H1 (cell line): ENCODE data around the gene TSSK6. TPM values are rescaled to one million over a fixed set of nuclear protein-coding genes. Genes with fewer than 3 reads are reported as not detected.

Source experiments
- CTCF ChIA-PET: fragments of 300-600 bp; sonication (Branson Sonifier 250); formaldehyde crosslinking; loops from one replicate; lab custom pipeline; 2021; ENCODE audit not compliant: partially characterized antibody; lab: Charles Lee
- POLR2A ChIA-PET: fragments of 300-600 bp; sonication (Branson Sonifier 250); formaldehyde crosslinking; loops from one replicate; lab custom pipeline; 2021; ENCODE audit warnings: inconsistent platforms; ENCODE audit not compliant: partially characterized antibody; lab: Charles Lee
- DNase-seq, 2 experiments: peaks; one replicate each; pipeline versions ENCODE4 v3.0.0 to v3.0.0-alpha.2; 2010 to 2022; ENCODE audit warnings: low spot score in 2 of 2, low read depth in 1 of 2, mixed read lengths in 1 of 2
- FAIRE-seq: peaks from 2 replicates; lab custom pipeline; 2011; peaks lifted over from hg19 to GRCh38; lab: Jason Lieb, UNC
- H2AFZ ChIP-seq: 2 replicates; pipeline ENCODE4 v1.8.1; 2012; ENCODE audit warnings: low read length, inconsistent platforms
- H2AK5ac ChIP-seq: 2 replicates; pipeline ENCODE4 v1.6.1; 2013; ENCODE audit warnings: low read depth, low read length
- H2BK120ac ChIP-seq: replicated peaks from 2 replicates; pipeline ENCODE3; 2013; ENCODE audit warnings: low read depth, low read length, inconsistent platforms
- H2BK12ac ChIP-seq: 2 replicates; pipeline ENCODE4 v1.6.1; 2013; ENCODE audit warnings: low read depth, low read length
- H2BK15ac ChIP-seq: 2 replicates; pipeline ENCODE4 v1.6.1; 2013; ENCODE audit warnings: low read length
- H2BK20ac ChIP-seq: 2 replicates; pipeline ENCODE4 v1.6.1; 2013; ENCODE audit warnings: low read length
- H2BK5ac ChIP-seq: 2 replicates; pipeline ENCODE4 v1.6.1; 2013; ENCODE audit warnings: low read depth, low read length
- H3K14ac ChIP-seq: 2 replicates; pipeline ENCODE4 v1.6.1; 2013; ENCODE audit warnings: inconsistent platforms; ENCODE audit not compliant: insufficient read length
- H3K18ac ChIP-seq: 2 replicates; pipeline ENCODE4 v1.6.1; 2013; ENCODE audit warnings: low read length; ENCODE audit errors: extremely low read depth
- H3K23ac ChIP-seq: 2 replicates; pipeline ENCODE4 v1.6.1; 2013; ENCODE audit warnings: inconsistent platforms; ENCODE audit not compliant: insufficient read length
- H3K23me2 ChIP-seq: 2 replicates; pipeline ENCODE4 v1.6.1; 2013; ENCODE audit warnings: low read depth, low read length
- H3K27ac ChIP-seq: 2 replicates; pipeline ENCODE4 v1.6.1; 2011; ENCODE audit warnings: low read depth, low read length, inconsistent platforms
- H3K27me3 ChIP-seq, 4 experiments: replicated peaks in 1 of 4; 1 replicate in 1 of 4; 2 replicates in 3 of 4; pipeline versions ENCODE4 v1.6.1 to v1.8.1; 2011 to 2013; ENCODE audit warnings: low read length in 3 of 4, mild to moderate bottlenecking in 3 of 4, inconsistent platforms in 2 of 4, mixed read lengths in 2 of 4, moderate library complexity in 1 of 4; ENCODE audit not compliant: control insufficient read depth in 3 of 4, insufficient read depth in 3 of 4; ENCODE audit errors: extremely low read depth in 1 of 4
- H3K36me3 ChIP-seq, 4 experiments: 2 replicates each; pipeline versions ENCODE4 v1.6.1 to v1.8.1; 2011 to 2013; ENCODE audit warnings: mild to moderate bottlenecking in 4 of 4, low read length in 3 of 4, moderate library complexity in 2 of 4, control low read depth in 1 of 4, inconsistent platforms in 1 of 4; ENCODE audit not compliant: insufficient read depth in 4 of 4, control insufficient read depth in 2 of 4
- H3K4ac ChIP-seq: replicated peaks from 2 replicates; pipeline ENCODE3; 2013; ENCODE audit warnings: low read length, low read depth, mixed read lengths, inconsistent platforms; ENCODE audit not compliant: insufficient read length
- H3K4me1 ChIP-seq, 4 experiments: replicated peaks in 1 of 4; 1 replicate in 1 of 4; 2 replicates in 3 of 4; pipeline versions ENCODE4 v1.6.1 to v1.8.1; 2011 to 2013; ENCODE audit warnings: low read length in 3 of 4, inconsistent platforms in 2 of 4, mixed read lengths in 1 of 4; ENCODE audit not compliant: insufficient read depth in 4 of 4, control insufficient read depth in 3 of 4
- H3K4me2 ChIP-seq, 2 experiments: 2 replicates each; pipeline versions ENCODE4 v1.6.1 to v1.8.1; 2011 to 2013; ENCODE audit warnings: low read depth in 2 of 2, low read length in 2 of 2, control low read depth in 1 of 2, inconsistent platforms in 1 of 2, mild to moderate bottlenecking in 1 of 2; ENCODE audit not compliant: insufficient read depth in 1 of 2
- H3K4me3 ChIP-seq, 4 experiments: fragments of 200-600, 300-600 bp in 1 of 4; sonication (generic), shearing (Covaris generic), sonication (Bioruptor Twin) in 1 of 4; 2 replicates each; pipeline versions ENCODE4 v1.5.1 to v1.8.1; 2011 to 2016; ENCODE audit warnings: low read length in 4 of 4, low read depth in 3 of 4, control low read depth in 2 of 4, inconsistent platforms in 2 of 4, mild to moderate bottlenecking in 2 of 4, mixed read lengths in 1 of 4, moderate library complexity in 1 of 4; ENCODE audit not compliant: insufficient read depth in 2 of 4; ENCODE audit errors: extremely low read depth in 1 of 4
- H3K56ac ChIP-seq: replicated peaks from 2 replicates; pipeline ENCODE3; 2013; ENCODE audit warnings: low read depth, mild to moderate bottlenecking, mixed read lengths, low read length, inconsistent platforms; ENCODE audit not compliant: insufficient read length
- H3K79me1 ChIP-seq: 2 replicates; pipeline ENCODE4 v1.6.1; 2013; ENCODE audit warnings: low read depth, low read length, control low read depth
- H3K79me2 ChIP-seq, 2 experiments: 2 replicates each; pipeline versions ENCODE4 v1.6.1 to v1.8.1; 2012 to 2013; ENCODE audit warnings: low read length in 2 of 2, mild to moderate bottlenecking in 2 of 2, inconsistent platforms in 1 of 2; ENCODE audit not compliant: insufficient read depth in 2 of 2, control insufficient read depth in 1 of 2
- H3K9ac ChIP-seq, 4 experiments: replicated peaks in 1 of 4; 1 replicate in 1 of 4; 2 replicates in 3 of 4; pipeline versions ENCODE4 v1.6.1 to v1.8.1; 2011 to 2013; ENCODE audit warnings: low read depth in 3 of 4, low read length in 3 of 4, control low read depth in 2 of 4, mild to moderate bottlenecking in 2 of 4, moderate library complexity in 2 of 4, inconsistent platforms in 1 of 4; ENCODE audit errors: extremely low read depth in 1 of 4
- H3K9me3 ChIP-seq, 2 experiments: 2 replicates each; pipeline versions ENCODE4 v1.6.1 to v1.8.1; 2012 to 2013; ENCODE audit warnings: mild to moderate bottlenecking in 2 of 2, moderate library complexity in 2 of 2, control low read depth in 1 of 2, inconsistent platforms in 1 of 2, low read depth in 1 of 2, low read length in 1 of 2, mixed read lengths in 1 of 2; ENCODE audit not compliant: insufficient read depth in 2 of 2
- H4K20me1 ChIP-seq, 2 experiments: replicated peaks in 1 of 2; 2 replicates each; pipeline versions ENCODE3 to v1.8.1; 2011 to 2013; ENCODE audit warnings: inconsistent platforms in 2 of 2, low read length in 2 of 2, mild to moderate bottlenecking in 1 of 2; ENCODE audit not compliant: insufficient read depth in 2 of 2, control insufficient read depth in 1 of 2
- H4K5ac ChIP-seq: 2 replicates; pipeline ENCODE4 v1.6.1; 2013; ENCODE audit warnings: low read length, low read depth, mixed read lengths, inconsistent platforms; ENCODE audit not compliant: insufficient read length
- H4K8ac ChIP-seq: 2 replicates; pipeline ENCODE4 v1.8.0; 2013; ENCODE audit warnings: mild to moderate bottlenecking, moderate library complexity, low read length, inconsistent platforms; ENCODE audit not compliant: insufficient read depth; ENCODE audit errors: extremely low read depth
- H4K91ac ChIP-seq: replicated peaks from 2 replicates; pipeline ENCODE3; 2013; ENCODE audit warnings: low read length, mixed read lengths, inconsistent platforms; ENCODE audit not compliant: insufficient read length
- CBX8 ChIP-seq: fragments of 300-800, 300-1000 bp; sonication (generic); IDR thresholded peaks from 2 replicates; pipeline ENCODE4 v1.7.1; 2016; ENCODE audit warnings: low read depth, low read length, borderline replicate concordance
- CHD2 ChIP-seq: IDR thresholded peaks from 2 replicates; pipeline ENCODE4 v1.6.1; 2012; ENCODE audit warnings: low read length, improper control_type of control experiment
- EGR1 ChIP-seq: IDR thresholded peaks from 2 replicates; pipeline ENCODE4 v1.6.1; 2011; ENCODE audit warnings: low read depth, low read length, borderline replicate concordance
- HDAC2 ChIP-seq, 2 experiments: fragments of 300-600 bp in 1 of 2; sonication (generic) in 1 of 2; IDR thresholded peaks; 2 replicates each; pipeline ENCODE4 v1.6.1; 2011 to 2012; ENCODE audit warnings: low read depth in 2 of 2, low read length in 2 of 2, mild to moderate bottlenecking in 2 of 2, moderate library complexity in 2 of 2, borderline replicate concordance in 1 of 2, inconsistent platforms in 1 of 2
- HDAC6 ChIP-seq: IDR thresholded peaks from one replicate; pipeline ENCODE4 v1.7.1; 2012; ENCODE audit warnings: low read depth, mild to moderate bottlenecking, inconsistent platforms, low read length, moderate library complexity
- POLR2AphosphoS5 ChIP-seq: IDR thresholded peaks from 2 replicates; pipeline ENCODE4 v1.6.1; 2011; ENCODE audit warnings: low read depth, low read length
- SIN3A ChIP-seq, 2 experiments: IDR thresholded peaks in 1 of 2; conservative IDR thresholded peaks in 1 of 2; 2 replicates each; pipeline ENCODE4 v1.6.1; 2011 to 2012; ENCODE audit warnings: low read length in 2 of 2, improper control_type of control experiment in 1 of 2, low read depth in 1 of 2, mild to moderate bottlenecking in 1 of 2
- SP4 ChIP-seq: IDR thresholded peaks from 2 replicates; pipeline ENCODE4 v1.6.1; 2012; ENCODE audit warnings: low read length, inconsistent platforms
- WGBS, 2 experiments: shearing (Covaris generic) in 1 of 2; methylation state at CpG; one replicate each; pipeline versions ENCODE4 v1.1.6 to v1.1.7; 2013 to 2015; ENCODE audit warnings: low lambda C conversion rate in 2 of 2, mixed read lengths in 2 of 2, inconsistent platforms in 1 of 2, low coverage in 1 of 2, missing lambda C conversion rate in 1 of 2; ENCODE audit not compliant: insufficient replicate concordance in 2 of 2, insufficient coverage in 1 of 2, insufficient read length in 1 of 2; ENCODE audit errors: extremely low coverage in 1 of 2, missing lambda C conversion rate in 1 of 2; 5-methylcytosine and 5-hydroxymethylcytosine counted together
- polyA plus RNA-seq, 7 experiments: library from polyadenylated mRNA; depleted of rRNA in 3 of 7; stranded (reverse) in 5 of 7; unstranded in 2 of 7; fragments of >200 nt in 5 of 7; fragments of 200-250 nt in 2 of 7; gene quantifications; 1 replicate in 5 of 7; 2 replicates in 1 of 7; 4 replicates in 1 of 7; pipeline versions ENCODE4 v1.2.1 to v1.2.3, GENCODE V29; 2011 to 2013; ENCODE audit warnings: missing spikeins in 2 of 7, mixed read lengths in 2 of 7
- total RNA-seq: library from RNA; stranded (reverse); fragmentation: NEBNext Ultra II Directional; extraction: Animal tissue kit (Norgen Biotek cat#: 25700); gene quantifications from 2 replicates; pipeline ENCODE4 v1.2.1, GENCODE V29; 2021
- TF ChIP-seq, protein P1 (sequence below): IDR thresholded peaks from 2 replicates; pipeline ENCODE4 v1.6.1; 2012; ENCODE audit warnings: inconsistent platforms
- TF ChIP-seq, protein P2 (sequence below): IDR thresholded peaks from 2 replicates; pipeline ENCODE4 v1.6.1; 2011; ENCODE audit warnings: low read depth, mild to moderate bottlenecking, low read length; ENCODE audit not compliant: insufficient read depth

The TSSK6 gene
- total and polyA plus RNA-seq, 2 of the 8 experiments (the other 6 are each of a cell fraction or from before 2014, with no cell fraction given), result 3.6 to 7.8 TPM

DNA sequence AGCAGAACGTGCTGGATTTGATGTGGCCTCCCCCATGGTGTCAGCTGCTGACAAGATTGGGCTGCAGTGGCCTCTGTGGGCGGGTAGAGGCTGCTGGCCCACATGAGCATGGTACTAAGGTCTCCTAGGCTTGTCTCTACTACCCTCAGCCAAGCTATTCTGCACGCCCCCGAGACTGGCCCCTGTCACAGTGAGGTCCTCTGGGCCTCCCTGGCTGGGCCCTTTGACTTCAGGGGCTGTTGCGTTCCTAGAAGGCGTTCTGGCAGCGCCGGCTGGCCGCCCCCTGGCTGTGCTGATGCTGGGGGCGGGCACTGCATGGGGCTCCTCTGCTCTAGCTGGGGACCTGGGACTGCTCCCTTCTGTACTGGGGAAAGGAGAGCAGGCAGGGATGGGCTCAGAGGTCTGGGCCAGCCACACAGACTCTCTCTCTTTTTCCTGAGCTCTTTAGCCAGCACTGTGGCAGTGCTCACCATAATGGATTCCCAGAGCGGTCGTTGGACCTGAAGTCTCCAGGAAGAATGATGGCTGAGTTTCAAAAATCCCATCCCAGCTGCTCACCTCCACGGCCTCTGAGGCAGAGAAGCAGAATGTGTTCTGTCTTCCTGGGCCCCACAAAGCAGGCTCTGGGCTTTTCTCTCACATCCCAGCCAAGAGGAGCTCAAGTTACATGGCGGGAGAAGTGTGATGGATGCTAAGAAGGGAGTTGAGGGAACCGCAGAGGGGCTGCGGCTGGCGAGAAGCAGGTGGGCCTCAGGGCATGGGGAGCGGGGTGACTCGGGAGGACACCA is 32.3 kb downstream of the TSSK6 start:
- Histone ChIP-seq H3K4me1 (peaks cover 0 to 20% (median 9%) of the 10 kb centered on the region in 4 experiments; a peak in 5 of 7 replicates), H3K4me2 (no peak overlapping the region), H3K56ac (no peak overlapping the region), H4K8ac (no peak overlapping the region), H2AK5ac (no peak overlapping the region), H4K20me1 (peaks cover 8 to 32% of the 10 kb centered on the region in 2 experiments), H2BK12ac (no peak overlapping the region), H2AFZ (no peak overlapping the region), H3K4ac (no peak overlapping the region), H3K27me3 (no peaks in the 10 kb centered on the region), H3K27ac (no peak overlapping the region), H3K4me3 (no peak overlapping the region), H3K14ac (no peak overlapping the region), H2BK20ac (no peak overlapping the region), H2BK5ac (no peak overlapping the region), H3K18ac (no peak overlapping the region), H2BK15ac (no peak overlapping the region), H3K9me3 (no peaks in the 10 kb centered on the region), H3K79me2 (peaks cover 6 to 86% of the 10 kb centered on the region in 2 experiments; a peak in 3 of 4 replicates), H4K91ac (no peak overlapping the region), H3K36me3 (peaks cover 0 to 3% (median under 1%) of the 10 kb centered on the region in 4 experiments; a peak in 2 of 8 replicates), H2BK120ac (no peak overlapping the region), H3K23me2 (no peaks in the 10 kb centered on the region; the same call in 1 of the 2 replicates), H3K9ac (no peak overlapping the region), H3K23ac (no peak overlapping the region), H3K79me1 (peaks cover 21% of the 10 kb centered on the region), H4K5ac (no peak overlapping the region)
- ChIA-PET CTCF (interaction anchor here (0.8 to 3.0 kb wide), 10 partner anchors 10 to 140 kb away, joined by 3 to 7 read pairs (median 4); no protein-coding TSS in a partner anchor), POLR2A (interaction anchor here (0.7 to 2.3 kb wide), 7 partner anchors 10 to 78 kb away, joined by 3 to 9 read pairs (median 3); partner anchors contain the start of gene GATAD2A)
- FAIRE-seq (no peak), DNase-seq (no peak)
- TF ChIP-seq, protein P1, sequence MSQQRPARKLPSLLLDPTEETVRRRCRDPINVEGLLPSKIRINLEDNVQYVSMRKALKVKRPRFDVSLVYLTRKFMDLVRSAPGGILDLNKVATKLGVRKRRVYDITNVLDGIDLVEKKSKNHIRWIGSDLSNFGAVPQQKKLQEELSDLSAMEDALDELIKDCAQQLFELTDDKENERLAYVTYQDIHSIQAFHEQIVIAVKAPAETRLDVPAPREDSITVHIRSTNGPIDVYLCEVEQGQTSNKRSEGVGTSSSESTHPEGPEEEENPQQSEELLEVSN, result no peak
- no peak for TF ChIP-seq CHD2
- TF ChIP-seq CBX8, result no peak
- TF ChIP-seq HDAC2 (IDR thresholded peaks at IDR 0.05; ENCODE audit: borderline replicate concordance in 1 of 2, low read depth in 2 of 2, low read length in 2 of 2), result no peak
- no peak for TF ChIP-seq EGR1
- TF ChIP-seq SIN3A (conservative IDR thresholded peaks at IDR 0.05 in 1 of 2, IDR thresholded peaks at IDR 0.05 in 1 of 2; ENCODE audit: low read depth in 1 of 2, low read length in 2 of 2), result no peak
- TF ChIP-seq POLR2AphosphoS5, result no peak
- no peak for TF ChIP-seq SP4
- no peak for TF ChIP-seq HDAC6
- TF ChIP-seq, protein P2, sequence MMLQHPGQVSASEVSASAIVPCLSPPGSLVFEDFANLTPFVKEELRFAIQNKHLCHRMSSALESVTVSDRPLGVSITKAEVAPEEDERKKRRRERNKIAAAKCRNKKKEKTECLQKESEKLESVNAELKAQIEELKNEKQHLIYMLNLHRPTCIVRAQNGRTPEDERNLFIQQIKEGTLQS, result no peak
- WGBS, 2 experiments, result 89% methylated on average over 19 of the region's 19 CpGs; no CpG with 5 or more reads in 1 of the 2 experiments
